GM19467 (cell line): ENCODE data around the gene ELAVL3.
A peak's percentile ranks its signal among the peaks of the same experiment; 100 is the strongest.

Experiments used
- ATAC-seq: cut with Tn5 transposase; IDR thresholded peaks from one replicate; pipeline ENCODE4 v1.9.1; 2021; ENCODE audit warnings: mild to moderate bottlenecking, moderate library complexity; ENCODE audit not compliant: unreplicated experiment

The ELAVL3 gene

DNA sequence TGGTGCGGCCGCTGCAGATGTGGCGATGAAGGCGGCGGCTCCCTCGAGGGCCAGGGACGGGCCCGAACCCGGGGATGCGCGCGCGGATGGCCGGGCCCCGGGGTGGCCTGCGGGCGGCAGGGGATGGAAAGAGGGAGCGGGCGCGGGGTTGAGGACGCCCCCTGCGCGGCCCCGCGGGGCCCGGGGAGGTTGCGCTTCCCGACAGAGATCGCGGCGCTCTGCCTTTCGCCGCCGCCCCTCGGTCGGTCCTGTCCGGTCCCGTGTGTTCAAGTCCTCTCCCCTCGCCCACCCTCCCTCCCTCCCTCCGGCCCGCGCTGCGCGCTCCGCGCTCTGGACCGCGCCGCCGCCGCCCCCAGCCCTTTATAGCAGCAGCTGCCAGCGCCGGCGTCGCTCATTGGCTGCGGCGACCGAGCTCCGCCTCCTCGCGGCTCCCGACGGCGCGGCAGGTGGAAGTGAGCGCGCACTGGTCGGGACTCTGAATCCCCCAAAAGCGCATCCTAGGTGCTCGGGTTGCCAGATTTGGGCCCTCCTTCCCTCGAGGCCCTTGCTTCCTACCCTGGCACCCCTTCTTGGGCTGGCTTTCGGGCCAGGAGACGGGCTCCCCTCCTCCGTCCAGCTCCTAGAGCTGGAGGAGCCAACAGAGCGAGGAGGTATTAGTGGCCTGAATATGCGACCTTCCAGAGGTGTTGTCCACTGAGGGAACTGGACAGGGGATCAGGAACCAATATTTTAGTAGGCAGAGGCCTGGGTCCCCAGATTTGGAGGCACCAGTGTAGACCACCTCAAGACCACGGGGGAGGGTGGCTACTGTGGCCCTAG is at the start of gene ELAVL3:
Gene ELAVL3, minus strand, starts transcription at position 332 of the 819 bp plus-strand sequence. CDS start 438 bp downstream, outside the sequence.
- ATAC-seq = no peak

DNA sequence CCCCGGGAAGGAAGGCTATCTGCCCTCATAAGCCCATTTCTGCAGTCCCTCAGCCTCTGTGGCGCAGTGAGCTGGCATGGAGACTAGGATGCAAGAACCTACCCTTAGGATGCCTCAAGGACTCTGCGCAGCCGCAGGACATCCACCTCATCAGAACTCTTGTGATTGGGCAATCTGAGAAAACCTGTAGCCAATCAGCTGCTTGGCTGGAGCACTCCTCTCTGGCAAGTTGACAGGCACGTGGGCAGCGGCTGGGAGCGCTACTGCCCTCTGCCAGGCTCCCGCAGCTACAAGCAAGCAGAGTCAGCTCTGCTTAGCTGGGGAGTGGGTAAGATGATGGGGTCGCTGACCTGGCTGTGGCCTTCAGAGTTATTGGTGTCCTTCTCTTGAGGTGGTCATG is 49.6 kb upstream of the ELAVL3 start:
- no peak for ATAC-seq

DNA sequence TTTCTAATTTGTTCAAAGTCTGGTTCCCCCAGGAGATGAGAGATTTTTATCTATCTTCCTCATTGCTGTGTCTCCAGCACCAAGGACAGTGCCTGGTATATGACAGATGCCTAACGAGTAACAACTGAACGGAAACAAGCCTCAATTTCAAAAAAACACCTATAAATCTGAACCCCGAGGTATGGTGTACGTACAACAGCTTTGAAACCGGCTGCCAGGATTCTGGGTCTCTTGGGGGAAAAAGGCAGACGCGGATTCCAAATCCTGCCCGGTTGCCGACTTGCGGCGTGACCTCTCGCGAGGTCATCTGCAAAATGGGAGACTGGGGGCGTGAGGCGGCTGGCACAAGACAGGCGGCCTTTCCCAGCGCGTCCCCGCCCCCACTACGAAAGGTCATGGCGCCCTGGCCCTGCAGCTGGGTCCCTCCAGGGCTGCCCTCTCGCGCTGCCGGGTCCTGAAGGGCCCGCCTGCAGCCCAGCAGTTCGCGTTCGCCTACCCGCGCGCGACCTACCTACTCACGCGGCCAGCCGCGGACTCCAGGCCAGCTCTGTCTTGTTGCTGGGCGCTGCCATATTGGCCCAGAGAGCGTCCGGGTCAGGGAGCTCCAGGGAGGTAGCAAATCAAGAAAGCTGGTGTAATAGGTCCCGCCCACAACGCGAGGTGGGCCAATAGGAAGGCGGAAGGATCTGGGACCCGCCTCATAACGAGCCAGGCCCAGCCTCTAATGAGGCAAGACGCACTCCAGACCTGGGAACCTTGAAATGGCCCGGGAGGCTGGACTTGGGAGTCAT is 47.9 kb upstream of the ELAVL3 start, which contains the start of gene ECSIT:
Gene ECSIT, minus strand, starts transcription at position 584 of the 791 bp plus-strand sequence. CDS start 9,964 bp downstream, outside the sequence.
- ATAC-seq = peak; percentile 94

DNA sequence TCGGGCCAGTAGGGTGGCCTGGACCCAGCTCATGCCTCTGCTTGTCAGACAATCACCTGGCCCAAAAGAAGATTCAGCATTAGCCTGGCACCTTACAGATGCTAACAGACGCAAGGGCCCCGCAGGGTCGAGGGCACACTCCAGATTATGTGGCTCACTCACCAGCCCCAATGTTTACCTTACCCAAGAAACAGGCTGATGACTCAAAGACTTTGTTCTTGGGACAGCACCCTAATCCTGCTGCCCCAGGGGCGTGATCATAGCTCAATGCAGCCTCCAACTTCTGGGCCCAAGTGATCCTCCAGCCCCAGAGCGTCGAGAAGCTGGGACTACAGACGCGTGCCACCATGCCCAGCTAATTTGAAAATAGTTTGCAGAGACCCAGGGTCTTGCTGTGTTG is 38.3 kb upstream of the ELAVL3 start:
- no peak for ATAC-seq

DNA sequence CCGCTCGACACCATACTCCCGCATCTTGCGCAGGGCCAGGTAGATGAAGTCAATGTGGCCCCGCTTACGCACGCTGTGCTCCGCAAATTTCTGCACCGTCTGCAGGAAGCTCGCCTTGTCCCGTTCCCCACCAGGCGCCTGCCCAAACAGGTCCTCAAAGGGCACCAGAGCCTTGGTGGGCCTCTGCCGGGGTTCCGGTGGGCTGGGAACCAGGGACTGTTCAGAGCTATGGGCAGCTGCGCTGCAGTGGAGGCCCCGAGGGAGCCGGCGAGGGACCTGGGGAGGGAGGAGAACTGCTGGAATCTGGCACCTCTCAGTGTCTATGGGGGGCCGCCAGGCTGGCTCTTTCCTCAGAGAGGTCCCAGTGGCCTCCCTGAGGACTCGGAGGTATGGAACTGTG is 33.1 kb upstream of the ELAVL3 start:
- ATAC-seq = no peak

DNA sequence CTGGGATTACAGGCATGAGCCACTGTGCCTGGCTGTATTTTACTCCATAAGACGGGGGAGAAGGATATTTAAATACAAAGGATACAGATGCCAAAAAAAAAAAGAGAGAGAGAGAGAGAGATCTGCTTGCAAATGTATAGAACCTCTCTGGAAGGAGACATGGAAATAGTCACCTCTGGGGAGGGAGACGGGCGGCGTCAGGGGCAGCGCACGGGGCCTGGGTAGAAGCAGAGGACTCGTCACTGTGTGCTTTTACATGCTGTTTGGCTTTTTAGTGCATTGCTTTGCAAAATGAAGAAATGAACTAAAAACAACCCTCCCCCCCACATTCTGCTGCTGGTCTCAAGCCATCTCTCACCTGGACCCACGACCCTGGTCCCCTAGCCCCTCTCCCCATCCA is 29.6 kb upstream of the ELAVL3 start:
- ATAC-seq = no peak

DNA sequence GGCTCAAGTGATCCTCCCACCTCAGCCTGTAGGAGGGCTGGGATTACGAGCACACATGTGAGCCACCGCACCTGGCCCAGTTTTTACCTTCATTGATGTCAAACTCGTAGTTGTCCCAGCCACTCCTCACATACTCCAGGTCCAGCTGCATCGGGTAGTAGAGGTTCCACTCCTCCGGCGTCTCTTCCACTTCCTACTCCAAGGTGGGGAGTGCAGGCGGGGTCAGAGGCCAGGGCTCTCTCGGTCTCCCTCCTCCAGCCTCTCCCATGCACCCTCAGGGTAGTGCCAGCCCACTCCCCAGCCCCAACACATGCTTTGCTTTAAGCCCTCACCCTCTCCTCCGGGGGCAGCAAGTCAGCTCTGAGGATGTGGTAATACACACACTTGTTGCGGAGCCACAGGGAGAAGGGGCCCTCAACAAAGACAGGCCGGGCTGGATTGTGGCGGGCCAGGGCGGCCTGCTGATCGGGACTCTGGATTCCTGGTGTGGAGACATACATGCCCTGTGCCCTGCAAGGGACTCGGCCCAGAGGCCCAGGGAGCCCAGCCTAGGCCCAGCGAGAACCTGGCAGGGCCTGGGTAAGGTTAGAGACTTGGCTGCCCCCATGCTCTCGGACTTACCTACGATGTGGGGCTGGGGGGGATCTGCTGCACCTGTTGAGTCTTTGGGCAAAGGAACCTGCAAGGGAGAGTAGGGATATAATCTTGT is 26.7 kb upstream of the ELAVL3 start:
- no peak for ATAC-seq

DNA sequence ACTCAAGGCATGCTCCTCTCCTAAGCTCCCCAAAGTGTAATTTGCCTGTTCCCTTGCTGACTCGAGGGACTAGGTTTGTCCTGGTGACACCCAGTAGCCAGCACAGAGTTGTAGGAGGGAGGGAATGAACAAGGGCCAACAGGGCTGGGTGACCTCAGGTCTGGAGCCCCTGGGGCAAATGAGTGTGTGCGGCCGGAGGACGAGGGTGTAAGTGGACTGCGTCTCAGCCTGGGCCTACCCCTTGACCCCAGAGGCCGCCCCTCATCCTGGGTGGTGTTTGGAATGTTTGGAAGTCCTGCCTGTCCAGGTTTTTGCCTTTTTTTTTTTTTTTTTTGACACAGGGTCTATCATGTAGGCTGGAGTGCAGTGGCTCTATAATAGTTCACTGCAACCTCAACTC is 26.1 kb upstream of the ELAVL3 start:
- no peak for ATAC-seq

DNA sequence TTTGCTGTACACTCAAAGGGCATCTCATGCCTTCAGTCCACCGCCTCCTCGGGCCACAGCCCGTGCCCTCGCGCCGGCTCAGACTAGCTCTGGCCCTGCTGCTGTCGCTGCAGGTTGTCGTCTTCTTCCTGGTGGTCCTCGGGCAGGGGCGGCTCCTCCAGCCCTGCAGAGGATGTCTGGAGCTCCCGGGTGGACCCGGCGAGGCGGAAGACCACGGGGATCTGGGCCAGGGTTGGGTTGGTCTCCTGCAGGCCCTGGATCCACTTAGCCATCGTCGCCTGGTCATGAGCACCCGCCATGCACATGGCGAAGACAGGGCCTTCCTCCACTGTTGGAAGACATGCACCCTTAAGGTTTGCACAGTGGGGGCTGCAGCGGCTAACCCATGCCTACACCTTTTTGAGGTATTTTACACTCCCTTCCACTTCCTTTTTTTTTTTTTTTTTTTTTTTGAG is 25.3 kb upstream of the ELAVL3 start:
- ATAC-seq = peak; percentile 13

DNA sequence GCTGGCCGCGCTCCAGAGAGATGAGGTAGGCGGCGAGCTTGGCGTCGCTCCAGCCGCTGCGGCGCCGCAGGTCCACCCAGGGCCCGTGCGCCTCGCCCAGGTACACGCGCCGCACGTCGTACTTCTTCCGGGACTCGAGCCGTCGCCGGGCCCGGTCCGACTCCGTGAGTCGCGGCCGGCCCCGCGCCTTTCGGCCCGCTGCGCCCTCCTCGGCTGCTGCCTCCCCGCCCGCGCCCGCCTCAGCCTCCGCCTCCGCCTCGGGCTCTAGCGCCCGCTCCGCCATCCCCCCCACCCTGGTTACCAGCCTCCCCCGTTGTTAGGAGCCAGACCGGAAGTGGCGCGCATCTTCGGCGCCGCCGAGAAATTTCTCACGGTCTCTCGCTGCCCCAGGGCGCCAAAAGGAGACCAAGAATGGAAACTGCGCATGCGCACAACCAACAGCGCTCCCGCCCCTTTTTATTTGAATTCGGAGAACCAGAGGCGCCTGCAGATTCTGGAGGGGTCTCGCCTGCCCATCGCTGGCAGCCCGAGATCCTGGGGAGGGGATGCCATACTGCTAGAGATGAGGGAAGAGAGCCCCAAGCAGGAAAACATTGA is 24.8 kb upstream of the ELAVL3 start, which contains the start of gene ZNF653:
Gene ZNF653, minus strand, starts transcription at position 336 of the 597 bp plus-strand sequence. Its CDS starts 53 bp downstream, at position 283.
- ATAC-seq = peak; percentile 45

DNA sequence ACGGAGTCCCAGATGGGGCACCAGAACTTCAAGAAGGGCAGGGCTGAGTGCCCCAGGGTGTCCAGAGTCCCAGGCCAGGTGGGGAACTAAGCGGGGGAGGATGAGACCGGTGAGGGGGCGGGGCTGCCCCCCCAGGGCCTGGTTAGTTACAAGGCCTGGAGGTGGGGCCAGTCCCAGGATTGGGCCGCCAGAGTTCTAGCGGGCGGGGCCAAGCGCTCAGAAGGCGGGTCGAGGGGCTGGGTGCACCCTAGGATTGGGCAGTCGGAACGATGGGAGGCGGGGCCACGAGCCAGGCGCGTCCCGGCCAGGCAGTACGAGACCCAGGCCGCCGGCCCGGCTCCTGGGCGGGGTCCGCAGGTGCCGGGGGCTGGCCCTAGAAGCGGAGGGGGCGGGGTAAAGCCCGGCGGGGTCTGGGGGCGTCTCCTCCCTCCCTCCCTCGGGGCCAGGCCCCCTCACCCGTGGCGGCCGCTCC is 24.2 kb upstream of the ELAVL3 start:
- ATAC-seq = peak; percentile 76

DNA sequence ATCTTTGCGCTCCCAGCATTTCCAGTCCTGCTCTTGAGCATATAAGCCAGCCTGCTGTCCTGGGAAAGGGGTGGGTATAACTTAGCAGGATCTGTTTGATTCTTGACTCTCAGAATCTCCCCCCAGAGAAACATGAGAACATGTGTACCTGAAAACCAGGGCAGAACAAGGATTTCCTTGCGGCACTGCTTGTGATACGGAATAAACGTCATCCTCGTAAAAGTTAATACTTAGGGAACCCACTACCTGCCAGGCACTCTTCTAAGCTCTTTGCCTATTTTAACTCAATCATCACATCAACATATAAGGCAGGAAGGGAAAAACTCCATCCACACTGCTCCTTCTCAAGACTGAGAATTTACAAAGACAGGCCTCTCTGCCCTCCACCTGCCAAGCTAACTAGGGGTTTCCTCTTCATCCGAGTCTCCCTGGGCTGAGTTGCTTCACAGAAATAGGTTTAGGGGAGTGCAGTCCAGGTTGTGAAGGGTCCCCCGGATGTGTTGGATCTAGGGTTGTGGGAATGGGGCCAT is 23.7 kb upstream of the ELAVL3 start:
- no peak for ATAC-seq

DNA sequence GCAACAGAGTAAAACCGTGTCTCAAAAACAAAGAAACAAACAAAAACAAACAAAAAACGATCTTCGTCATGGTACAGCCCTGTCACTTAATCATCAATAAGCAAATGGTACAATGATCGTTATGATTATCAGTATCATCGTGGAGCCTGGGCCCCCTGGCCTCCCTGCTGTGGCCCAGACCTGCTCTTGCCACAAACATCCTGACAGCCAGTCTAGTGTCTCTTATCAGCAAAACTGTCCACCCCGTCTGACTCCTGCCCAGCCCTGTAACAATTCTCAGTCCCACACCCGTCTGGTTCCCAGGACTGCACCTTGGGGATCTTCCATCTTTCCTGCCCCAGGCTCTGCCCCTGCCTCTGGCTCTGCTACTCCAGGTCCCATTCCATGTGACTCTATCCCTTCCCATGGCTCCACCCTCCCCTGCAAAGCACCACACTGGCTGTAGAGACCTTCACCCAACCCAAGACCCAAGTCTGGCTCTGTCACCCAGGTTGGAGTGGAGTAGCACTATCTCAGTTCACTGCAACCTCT is 19.1 kb upstream of the ELAVL3 start:
- ATAC-seq = no peak

DNA sequence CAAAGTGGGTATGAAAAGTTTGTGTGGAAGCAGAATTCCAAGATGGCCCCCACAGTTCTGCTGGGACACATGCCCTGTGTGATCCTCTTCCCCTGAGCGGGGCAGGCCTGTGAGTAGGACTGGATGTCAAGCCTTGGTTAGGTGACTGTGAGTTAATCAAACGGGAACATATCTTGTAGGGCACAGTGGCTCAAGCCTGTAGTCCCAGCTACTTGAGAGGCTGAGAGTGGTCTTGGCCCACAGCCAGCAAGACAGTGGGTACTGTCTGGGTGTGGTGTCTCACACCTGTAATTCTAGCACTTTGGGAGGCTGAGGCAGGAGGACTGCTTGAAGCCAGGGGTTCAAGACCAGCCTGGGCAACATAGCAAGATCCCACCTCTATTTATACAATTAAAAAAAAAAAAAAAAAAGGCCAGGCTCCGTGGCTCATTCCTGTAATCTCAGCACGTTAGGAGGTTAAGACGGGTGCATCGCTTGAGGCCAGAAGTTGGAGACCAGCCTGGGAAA is 18.4 kb upstream of the ELAVL3 start:
- ATAC-seq = no peak

DNA sequence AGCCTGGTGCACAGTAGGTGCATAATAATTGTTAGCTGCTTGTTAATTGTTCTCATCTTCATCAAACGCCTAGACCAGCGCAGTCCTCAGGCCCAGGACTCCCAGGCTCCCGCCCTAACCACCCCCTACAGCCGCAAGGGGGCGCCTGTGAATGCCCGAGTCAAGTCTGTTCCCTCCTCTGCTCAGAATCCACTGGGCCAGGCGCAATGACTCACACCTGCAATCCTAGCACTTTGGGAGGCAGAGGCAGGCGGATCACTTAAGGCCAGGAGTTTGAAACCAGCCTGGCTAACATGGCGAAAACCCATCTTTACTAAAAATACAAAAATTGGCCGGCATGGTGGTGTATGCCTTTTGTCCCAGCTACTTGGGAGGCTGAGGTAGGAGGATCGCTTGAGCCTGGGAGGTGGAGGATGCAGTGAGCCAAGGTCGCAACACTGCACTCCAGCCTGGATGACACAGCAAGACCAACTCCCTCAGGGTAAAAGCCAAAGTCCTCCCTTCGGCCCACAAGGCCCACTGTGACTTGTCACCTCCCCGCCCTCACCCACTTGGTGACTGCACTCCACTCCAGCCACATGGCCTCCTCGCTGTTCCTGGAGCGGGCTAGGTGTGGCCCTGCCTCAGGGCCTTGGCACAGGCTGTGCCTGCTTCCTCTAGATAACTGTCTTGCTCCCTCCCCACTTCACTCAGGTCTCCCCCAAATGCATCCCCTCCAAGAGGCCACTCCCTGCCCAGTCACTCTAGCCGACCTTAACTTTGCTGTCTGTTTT is 15.7 kb upstream of the ELAVL3 start:
- no peak for ATAC-seq

DNA sequence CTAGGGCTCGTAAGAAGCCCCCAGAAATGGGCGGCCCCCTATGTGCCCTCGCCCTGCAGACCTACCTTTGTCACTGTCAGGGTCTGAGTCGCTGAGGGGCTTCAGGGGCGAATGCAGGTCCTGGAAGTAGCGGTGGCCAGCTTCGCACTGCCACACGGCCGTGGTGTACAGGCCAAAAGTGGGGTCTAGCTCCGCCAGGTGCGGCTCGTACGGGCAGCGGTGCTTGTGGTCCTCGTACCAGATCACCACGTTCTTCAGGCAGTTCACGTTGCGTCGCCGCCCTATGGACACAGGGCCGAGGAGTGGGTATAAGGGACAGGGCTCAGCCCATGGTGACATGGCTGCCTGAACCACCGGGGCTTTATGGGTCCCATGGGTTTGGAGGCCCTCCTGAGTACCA is 15.0 kb upstream of the ELAVL3 start:
- ATAC-seq = no peak

DNA sequence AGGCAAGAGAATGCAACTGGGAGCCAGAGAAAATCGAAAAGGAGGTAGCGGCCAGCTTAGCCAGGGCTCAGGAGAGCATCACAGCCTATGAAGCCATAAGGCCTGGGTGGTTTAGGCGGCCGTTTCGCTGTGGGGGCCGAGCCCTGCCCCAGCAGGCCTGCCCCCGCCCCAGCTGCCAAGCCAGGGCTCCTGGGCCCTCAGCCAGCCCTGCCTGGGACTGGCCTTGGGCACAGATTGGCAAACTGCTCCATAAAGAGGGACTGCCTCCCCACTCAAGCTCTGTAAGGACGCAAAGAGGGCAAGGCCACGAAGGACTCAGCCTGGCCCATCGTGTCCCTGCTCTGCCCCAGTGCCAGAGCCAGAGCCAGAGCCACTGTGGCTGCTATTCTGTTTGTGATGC is 14.6 kb upstream of the ELAVL3 start:
- ATAC-seq = no peak

DNA sequence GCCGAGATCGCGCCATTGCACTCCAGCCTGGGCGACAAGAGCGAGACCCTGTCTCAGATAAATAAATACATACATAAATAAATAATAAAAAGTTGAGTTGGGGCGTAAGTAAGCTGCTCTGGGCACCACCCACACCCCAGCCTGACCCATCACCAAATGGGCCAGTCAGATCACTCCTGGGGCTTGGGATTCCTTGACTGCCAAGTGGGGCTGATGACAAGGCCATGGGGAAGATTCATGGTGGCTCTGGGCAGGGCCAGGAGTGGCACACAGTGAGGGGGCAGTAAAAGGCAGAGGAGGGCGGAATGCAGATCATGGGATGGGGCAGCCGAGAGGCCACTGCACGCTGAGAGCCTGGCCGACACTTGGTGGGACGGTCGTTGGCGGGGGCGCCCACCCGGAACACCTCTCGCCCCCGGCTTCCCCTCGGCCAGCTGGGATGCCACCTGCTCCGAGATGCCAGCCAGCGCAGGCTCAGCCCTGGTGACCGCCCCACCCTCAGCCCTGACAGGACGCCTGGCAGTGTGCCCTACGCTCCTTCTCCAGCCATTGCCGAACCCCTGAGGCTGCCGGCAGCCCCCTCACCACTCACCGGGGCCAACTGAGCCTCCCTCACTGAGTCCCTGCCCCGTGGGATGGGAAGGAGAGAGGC is 13.9 kb upstream of the ELAVL3 start:
- no peak for ATAC-seq

DNA sequence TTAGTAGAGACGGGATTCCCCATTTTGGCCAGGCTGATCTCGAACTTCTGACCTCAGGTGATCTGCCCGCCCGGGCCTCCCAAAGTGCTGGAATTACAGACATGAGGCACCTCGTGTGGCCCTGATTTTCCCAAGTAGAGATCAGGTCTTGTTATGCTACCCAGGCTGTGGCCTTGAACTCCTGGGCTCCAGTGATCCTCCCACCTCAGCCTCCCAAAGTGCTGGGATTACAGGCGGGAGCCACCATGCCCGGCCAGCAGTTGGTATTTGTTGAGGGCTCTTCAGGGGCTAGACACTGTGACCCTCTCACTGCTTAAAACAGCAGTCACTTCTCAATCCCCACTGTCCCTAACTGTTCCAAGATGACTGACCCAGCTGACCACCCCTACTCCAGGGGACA is 8.5 kb upstream of the ELAVL3 start:
- ATAC-seq = no peak
